HepG2 (cell line): ENCODE measurements around the gene MEGF6. TPM values are rescaled to one million over a fixed set of nuclear protein-coding genes. Genes with fewer than 3 reads are reported as not detected.

Source experiments
- DPF2 ChIP-seq: sonication (generic); formaldehyde crosslinking; IDR thresholded peaks from 2 replicates; pipeline ENCODE4 v1.4.0; 2020; ENCODE audit warnings: mild to moderate bottlenecking, low read depth, missing genetic modification reagents, borderline replicate concordance
- MEIS2 ChIP-seq: sonication (generic); formaldehyde crosslinking; IDR thresholded peaks from 2 replicates; pipeline ENCODE4 v1.9.0; 2021; ENCODE audit warnings: mild to moderate bottlenecking, missing genetic modification reagents
- MXI1 ChIP-seq: IDR thresholded peaks from 3 replicates; pipeline ENCODE4 v1.6.1; 2012; ENCODE audit warnings: low read depth, low read length, inconsistent platforms, borderline replicate concordance
- NCOA1 ChIP-seq: sonication (generic); formaldehyde crosslinking; IDR thresholded peaks from 2 replicates; pipeline ENCODE4 v1.9.0; 2021; ENCODE audit warnings: missing genetic modification reagents
- NFIB ChIP-seq: sonication (generic); formaldehyde crosslinking; IDR thresholded peaks from 2 replicates; pipeline ENCODE4 v1.9.0; 2021; ENCODE audit warnings: missing genetic modification reagents, mild to moderate bottlenecking, borderline replicate concordance
- NFKBIZ ChIP-seq: IDR thresholded peaks from 2 replicates; pipeline ENCODE4 v1.6.1; 2018; ENCODE audit warnings: missing genetic modification reagents, missing compliant biosample characterization
- PAF1 ChIP-seq: IDR thresholded peaks from 2 replicates; pipeline ENCODE4 v1.6.1; 2016; ENCODE audit warnings: missing genetic modification reagents, missing compliant biosample characterization
- PATZ1 ChIP-seq: sonication (generic); formaldehyde crosslinking; IDR thresholded peaks from 2 replicates; pipeline ENCODE4 v1.4.0; 2020; ENCODE audit warnings: missing genetic modification reagents
- PITX1 ChIP-seq: sonication (generic); formaldehyde crosslinking; IDR thresholded peaks from 2 replicates; pipeline ENCODE4 v1.5.1; 2020; ENCODE audit warnings: mild to moderate bottlenecking, missing genetic modification reagents
- PLSCR1 ChIP-seq: sonication (generic); formaldehyde crosslinking; IDR thresholded peaks from 2 replicates; pipeline ENCODE4 v1.5.0; 2020; ENCODE audit warnings: missing genetic modification reagents, mild to moderate bottlenecking, borderline replicate concordance
- POLR2AphosphoS2 ChIP-seq: IDR thresholded peaks from 2 replicates; pipeline ENCODE4 v1.6.1; 2011; ENCODE audit warnings: low read depth, low read length, improper control_type of control experiment
- RORA ChIP-seq: sonication (generic); formaldehyde crosslinking; IDR thresholded peaks from 2 replicates; pipeline ENCODE4 v1.5.0; 2020; ENCODE audit warnings: mild to moderate bottlenecking, missing genetic modification reagents, moderate library complexity
- SMARCE1 ChIP-seq: fragments of 450-650 bp; IDR thresholded peaks from 2 replicates; pipeline ENCODE4 v1.6.1; 2017; ENCODE audit warnings: borderline replicate concordance
- SP140L ChIP-seq: sonication (generic); formaldehyde crosslinking; IDR thresholded peaks from 2 replicates; pipeline ENCODE4 v1.4.0; 2020; ENCODE audit warnings: missing genetic modification reagents, borderline replicate concordance
- STAG1 ChIP-seq: sonication (generic); formaldehyde crosslinking; IDR thresholded peaks from 2 replicates; pipeline ENCODE4 v1.4.0; 2020; ENCODE audit warnings: missing genetic modification reagents
- TBX2 ChIP-seq: sonication (generic); formaldehyde crosslinking; IDR thresholded peaks from 2 replicates; pipeline ENCODE4 v1.5.0; 2020; ENCODE audit warnings: missing genetic modification reagents, mild to moderate bottlenecking, borderline replicate concordance
- TFE3 ChIP-seq: IDR thresholded peaks from 2 replicates; pipeline ENCODE4 v1.6.1; 2016
- U2AF2 ChIP-seq: fragments of 200-400 bp; formaldehyde crosslinking; IDR thresholded peaks from 2 replicates; pipeline ENCODE4 v1.6.1; 2017; ENCODE audit warnings: low read depth, mild to moderate bottlenecking, low read length
- ZC3H13 ChIP-seq: sonication (generic); formaldehyde crosslinking; IDR thresholded peaks from 2 replicates; pipeline ENCODE4 v1.8.1; 2023; ENCODE audit warnings: mild to moderate bottlenecking, missing genetic modification reagents, moderate library complexity
- ZKSCAN1 ChIP-seq: fragments of 150-350 bp; IDR thresholded peaks from 2 replicates; pipeline ENCODE4 v1.6.1; 2014; ENCODE audit warnings: low read length
- ZNF234 ChIP-seq: sonication (generic); formaldehyde crosslinking; conservative IDR thresholded peaks from 2 replicates; pipeline ENCODE4 v1.5.1; 2020; ENCODE audit warnings: mild to moderate bottlenecking, missing genetic modification reagents
- ZNF335 ChIP-seq: sonication (generic); formaldehyde crosslinking; IDR thresholded peaks from 2 replicates; pipeline ENCODE4 v1.4.0; 2020; ENCODE audit warnings: missing genetic modification reagents
- ZNF33B ChIP-seq: sonication (generic); formaldehyde crosslinking; IDR thresholded peaks from 2 replicates; pipeline ENCODE4 v1.5.1; 2020; ENCODE audit warnings: mild to moderate bottlenecking, missing genetic modification reagents
- ZSCAN25 ChIP-seq: sonication (generic); formaldehyde crosslinking; IDR thresholded peaks from 2 replicates; pipeline ENCODE4 v1.8.0; 2022; ENCODE audit warnings: mild to moderate bottlenecking, missing genetic modification reagents
- polyA plus RNA-seq, 8 experiments: library from polyadenylated mRNA; depleted of rRNA in 3 of 8; stranded (reverse) in 7 of 8; unstranded in 1 of 8; fragments of >200 nt; fragmentation: Illumina TruSeq in 4 of 8; extraction: Trizol in 4 of 8; gene quantifications; 2 replicates each; pipeline versions ENCODE4 v1.2.1 to v1.2.3, GENCODE V29; 2011 to 2016; ENCODE audit warnings: low read depth in 4 of 8, missing spikeins in 1 of 8, mixed read lengths in 1 of 8; ENCODE audit not compliant: insufficient read depth in 1 of 8
- total RNA-seq, 5 experiments: library from RNA; depleted of rRNA; stranded (reverse); fragments of >200 nt; fragmentation: Illumina TruSeq; extraction: Trizol; gene quantifications; 2 replicates each; pipeline ENCODE4 v1.2.3, GENCODE V29; 2016; ENCODE audit warnings: low read depth in 1 of 5

Gene MEGF6
- total and polyA plus RNA-seq, 2 of the 13 experiments (the other 11 are each of a cell fraction or from before 2014, with no cell fraction given), result 1.9 TPM

- no peak for TF ChIP-seq TFE3 (CRISPR knock-in tag)
- no peak for TF ChIP-seq NFIB
- no peak for TF ChIP-seq PLSCR1
- TF ChIP-seq ZKSCAN1, result no peak
- TF ChIP-seq TBX2 (CRISPR knock-in tag), result no peak
- peak; percentile 52; the same call in 1 of the 2 replicates for TF ChIP-seq PATZ1
- no peak for TF ChIP-seq ZNF234 (CRISPR knock-in tag)
- TF ChIP-seq ZNF33B (CRISPR knock-in tag), result no peak
- no peak for TF ChIP-seq NCOA1 (CRISPR knock-in tag)
- no peak for TF ChIP-seq ZSCAN25
- no peak for TF ChIP-seq U2AF2
- no peak for TF ChIP-seq NFKBIZ (CRISPR knock-in tag)
- TF ChIP-seq ZC3H13, result no peak
- TF ChIP-seq RORA (CRISPR knock-in tag), result no peak
- no peak for TF ChIP-seq POLR2AphosphoS2
- no peak for TF ChIP-seq PAF1 (CRISPR knock-in tag)
- no peak for TF ChIP-seq MEIS2 (CRISPR knock-in tag)
- peak; percentile 82 for TF ChIP-seq STAG1
- no peak for TF ChIP-seq DPF2 (CRISPR knock-in tag)
- TF ChIP-seq SMARCE1, result no peak
- TF ChIP-seq MXI1, result no peak
- no peak for TF ChIP-seq SP140L (CRISPR knock-in tag)
- TF ChIP-seq ZNF335 (CRISPR knock-in tag), result no peak
- no peak for TF ChIP-seq PITX1
Measured at GRCh38 chr1:3491291-3492246, 119.7 kb downstream of the MEGF6 start (continued).
